Measurements from ENCODE around the gene SUSD1. TPM values are rescaled to one million over a fixed set of nuclear protein-coding genes. Genes with fewer than 3 reads are reported as not detected.

The SUSD1 gene
- total RNA-seq, 4 donors from 2014 or later = 4.7 to 5.8 (median 5.4) TPM

DNA sequence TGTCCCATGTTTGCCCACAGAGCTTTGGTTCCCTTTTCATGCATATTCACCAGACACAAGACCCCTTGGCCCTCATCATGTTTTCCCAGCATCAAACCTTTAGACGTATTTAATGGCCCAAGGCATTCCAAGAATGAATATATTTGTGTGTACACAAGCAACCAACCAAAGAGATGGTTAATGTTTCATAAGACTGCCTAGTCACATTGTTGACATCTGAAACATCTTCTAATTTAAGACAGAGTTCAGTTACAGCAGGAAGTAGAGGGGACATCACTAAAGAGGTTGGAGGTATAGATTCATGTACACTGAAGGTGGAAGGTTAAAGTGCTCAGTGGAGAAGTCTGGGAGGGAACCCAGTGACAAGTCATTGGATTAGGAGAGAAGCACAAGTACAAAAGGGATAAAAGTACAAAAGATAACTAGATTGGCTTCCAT is 49.1 kb downstream of the SUSD1 start:
- DNase-seq (ENCODE audit: extremely low spot score) = peak; percentile 34
- H3K27ac ChIP-seq (replicated peaks in 1 of 4) = no peak overlapping the region
- whole genome bisulfite sequencing = 88% methylated on average over 1 of the region's 1 CpG
- intact Hi-C loops (cut with DNase I) = no loop called here
- no peak overlapping the region for H3K4me3 ChIP-seq
- H3K4me1 ChIP-seq = no peaks in the 10 kb centered on the region
- peaks cover 0 to 6% (median 0%) of the 10 kb centered on the region in 4 donors for H3K36me3 ChIP-seq
- no peaks in the 10 kb centered on the region for H3K9me3 ChIP-seq
- TF ChIP-seq POLR2AphosphoS5 (IDR thresholded peaks at IDR 0.05) = no peak
- TF ChIP-seq EP300 (IDR thresholded peaks at IDR 0.05) = no peak
- TF ChIP-seq POLR2A (IDR thresholded peaks at IDR 0.05; ENCODE audit: low read depth) = no peak
- TF ChIP-seq, protein P1, sequence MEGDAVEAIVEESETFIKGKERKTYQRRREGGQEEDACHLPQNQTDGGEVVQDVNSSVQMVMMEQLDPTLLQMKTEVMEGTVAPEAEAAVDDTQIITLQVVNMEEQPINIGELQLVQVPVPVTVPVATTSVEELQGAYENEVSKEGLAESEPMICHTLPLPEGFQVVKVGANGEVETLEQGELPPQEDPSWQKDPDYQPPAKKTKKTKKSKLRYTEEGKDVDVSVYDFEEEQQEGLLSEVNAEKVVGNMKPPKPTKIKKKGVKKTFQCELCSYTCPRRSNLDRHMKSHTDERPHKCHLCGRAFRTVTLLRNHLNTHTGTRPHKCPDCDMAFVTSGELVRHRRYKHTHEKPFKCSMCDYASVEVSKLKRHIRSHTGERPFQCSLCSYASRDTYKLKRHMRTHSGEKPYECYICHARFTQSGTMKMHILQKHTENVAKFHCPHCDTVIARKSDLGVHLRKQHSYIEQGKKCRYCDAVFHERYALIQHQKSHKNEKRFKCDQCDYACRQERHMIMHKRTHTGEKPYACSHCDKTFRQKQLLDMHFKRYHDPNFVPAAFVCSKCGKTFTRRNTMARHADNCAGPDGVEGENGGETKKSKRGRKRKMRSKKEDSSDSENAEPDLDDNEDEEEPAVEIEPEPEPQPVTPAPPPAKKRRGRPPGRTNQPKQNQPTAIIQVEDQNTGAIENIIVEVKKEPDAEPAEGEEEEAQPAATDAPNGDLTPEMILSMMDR (IDR thresholded peaks at IDR 0.05) = no peak
- no peaks in the 10 kb centered on the region for H3K27me3 ChIP-seq

DNA sequence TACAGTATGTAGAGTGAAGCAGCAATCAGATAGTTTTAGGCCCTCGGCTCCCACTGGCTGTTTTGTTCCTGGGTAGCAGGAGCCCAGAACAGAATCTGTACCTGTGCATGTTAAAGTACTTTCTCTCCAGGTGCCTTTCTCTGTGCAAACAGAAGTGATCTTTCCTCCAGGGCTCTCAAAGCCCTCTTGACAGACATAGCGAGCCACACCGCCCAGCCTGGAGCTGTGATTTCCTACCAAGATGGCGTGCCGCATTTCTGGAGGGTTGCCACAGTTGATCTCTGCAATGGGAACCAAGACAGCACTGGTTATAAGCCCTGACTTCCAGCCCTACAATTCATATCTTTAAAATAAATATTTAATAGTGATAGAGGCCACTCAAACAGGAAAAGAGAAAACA is 50.9 kb downstream of the SUSD1 start:
- TF ChIP-seq POLR2AphosphoS5 (IDR thresholded peaks at IDR 0.05) (no peak), EP300 (IDR thresholded peaks at IDR 0.05) (no peak), POLR2A (IDR thresholded peaks at IDR 0.05; ENCODE audit: low read depth) (no peak)
- TF ChIP-seq, protein P1 (IDR thresholded peaks at IDR 0.05) = no peak
- no peaks in the 10 kb centered on the region for H3K4me1 ChIP-seq
- H3K27ac ChIP-seq (replicated peaks in 1 of 4) = no peak overlapping the region
- DNase-seq (ENCODE audit: extremely low spot score) = peak; percentile 87
- 95% methylated on average over 5 of the region's 5 CpGs for WGBS
- intact Hi-C loops (cut with DNase I) = no loop called here
- H3K9me3 ChIP-seq = no peaks in the 10 kb centered on the region
- H3K4me3 ChIP-seq = no peak overlapping the region
- H3K36me3 ChIP-seq = peaks cover 0 to 6% (median 0%) of the 10 kb centered on the region in 4 donors
- no peaks in the 10 kb centered on the region for H3K27me3 ChIP-seq

DNA sequence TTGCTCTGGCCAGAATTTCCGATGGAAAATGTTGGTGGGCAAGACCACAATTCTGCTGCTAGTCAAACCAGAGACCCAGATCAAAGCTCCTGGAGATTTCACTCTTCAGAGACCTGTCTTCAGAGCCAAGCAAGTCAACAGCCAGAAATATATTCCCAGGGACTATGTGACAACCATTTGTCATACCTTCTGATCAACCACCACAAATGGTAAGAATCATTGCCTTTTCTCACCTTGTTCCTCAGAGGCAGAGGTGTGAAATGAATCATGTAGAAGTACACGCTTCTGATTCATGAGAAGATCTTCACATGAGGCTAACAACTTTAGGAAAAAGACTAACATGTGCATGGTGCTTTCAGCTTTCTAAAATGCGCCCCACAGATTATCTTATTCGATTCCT is 53.5 kb downstream of the SUSD1 start:
- WGBS = 92% methylated on average over 4 of the region's 4 CpGs

DNA sequence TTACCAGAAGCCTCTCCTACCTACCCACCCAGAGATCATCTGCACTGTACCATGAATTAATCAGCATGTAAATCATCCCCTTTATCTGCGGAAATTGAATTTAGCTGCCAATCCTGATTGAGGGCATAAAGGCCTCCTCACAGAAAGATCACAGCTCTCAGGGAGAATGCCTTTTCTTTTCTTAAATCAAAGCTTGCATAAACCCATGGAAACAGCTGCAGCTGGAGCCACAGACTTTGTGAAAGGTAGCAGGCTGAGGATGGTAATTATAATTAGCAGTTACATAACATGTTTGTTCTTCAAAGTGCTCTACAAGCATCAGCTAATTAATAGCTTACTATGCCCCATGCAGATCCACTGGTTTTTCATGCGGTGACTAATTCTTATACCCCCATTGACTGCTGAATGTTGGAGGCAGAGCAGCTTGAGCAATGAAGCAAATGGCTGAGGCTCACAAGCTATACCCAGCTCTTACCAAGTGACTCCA is 54.6 kb downstream of the SUSD1 start:
- Histone ChIP-seq H3K4me3 (no peak overlapping the region), H3K27me3 (no peaks in the 10 kb centered on the region), H3K4me1 (no peaks in the 10 kb centered on the region), H3K27ac (replicated peaks in 1 of 4) (no peak overlapping the region), H3K36me3 (peaks cover 0 to 6% (median 0%) of the 10 kb centered on the region in 4 donors), H3K9me3 (no peaks in the 10 kb centered on the region)
- TF ChIP-seq EP300 (IDR thresholded peaks at IDR 0.05) (no peak), POLR2A (IDR thresholded peaks at IDR 0.05; ENCODE audit: low read depth) (no peak), POLR2AphosphoS5 (IDR thresholded peaks at IDR 0.05) (no peak)
- TF ChIP-seq, protein P1 (IDR thresholded peaks at IDR 0.05) = no peak
- WGBS = 90% methylated on average over 2 of the region's 2 CpGs
- intact Hi-C loops (cut with DNase I) = no loop called here
- DNase-seq (ENCODE audit: extremely low spot score) = no peak

More for the DNA sequence above, 53.5 kb downstream of the SUSD1 start:
- TF ChIP-seq EP300 (IDR thresholded peaks at IDR 0.05) = no peak
- TF ChIP-seq POLR2AphosphoS5 (IDR thresholded peaks at IDR 0.05) = no peak
- no peak for TF ChIP-seq POLR2A (IDR thresholded peaks at IDR 0.05; ENCODE audit: low read depth)
- TF ChIP-seq, protein P1 (IDR thresholded peaks at IDR 0.05) = no peak
- H3K27me3 ChIP-seq = no peaks in the 10 kb centered on the region
- H3K4me1 ChIP-seq = no peaks in the 10 kb centered on the region
- H3K9me3 ChIP-seq = no peaks in the 10 kb centered on the region
- intact Hi-C loops (cut with DNase I) = no loop called here
- H3K4me3 ChIP-seq = no peak overlapping the region
- H3K27ac ChIP-seq (replicated peaks in 1 of 4) = no peak overlapping the region
- H3K36me3 ChIP-seq = peaks cover 0 to 6% (median 0%) of the 10 kb centered on the region in 4 donors
- peak; percentile 8 for DNase-seq (ENCODE audit: extremely low spot score)

DNA sequence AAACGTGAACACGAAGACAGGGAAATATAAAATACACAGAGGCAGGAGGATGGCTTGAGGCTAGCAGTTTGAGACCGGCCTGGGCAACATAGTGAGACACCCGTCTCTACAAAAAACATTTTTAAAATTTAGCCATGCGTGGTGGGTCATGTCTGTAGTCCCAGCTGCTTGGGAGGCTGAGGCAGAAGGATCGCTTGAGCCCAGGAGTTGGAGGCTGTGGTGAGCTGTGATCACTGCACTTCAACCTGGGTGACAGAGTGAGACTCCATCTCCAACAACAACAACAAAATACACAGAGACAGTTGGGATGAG is 55.1 kb downstream of the SUSD1 start:
- Histone ChIP-seq H3K9me3 (no peaks in the 10 kb centered on the region), H3K4me3 (no peak overlapping the region), H3K27me3 (no peaks in the 10 kb centered on the region), H3K4me1 (no peaks in the 10 kb centered on the region), H3K36me3 (peaks cover 0 to 6% (median 0%) of the 10 kb centered on the region in 4 donors), H3K27ac (replicated peaks in 1 of 4) (no peak overlapping the region)
- peak; percentile 31 for DNase-seq (ENCODE audit: extremely low spot score)
- TF ChIP-seq POLR2AphosphoS5 (IDR thresholded peaks at IDR 0.05) (no peak), EP300 (IDR thresholded peaks at IDR 0.05) (no peak), POLR2A (IDR thresholded peaks at IDR 0.05; ENCODE audit: low read depth) (no peak)
- TF ChIP-seq, protein P1 (IDR thresholded peaks at IDR 0.05) = no peak
- 89% methylated on average over 6 of the region's 6 CpGs for WGBS
- intact Hi-C loops (cut with DNase I) = no loop called here
